GM18858 (cell line): ENCODE measurements around the gene PHRF1.
"Not testable (repeated sequence)": the region's sequence is repeated elsewhere in the genome, so short reads cannot be mapped to it uniquely, and the experiment has no call there.

Source experiments
- ATAC-seq: cut with Tn5 transposase; IDR thresholded peaks from one replicate; pipeline ENCODE4 v1.9.1; 2021; ENCODE audit not compliant: unreplicated experiment

Gene PHRF1

GRCh38 chr11:647672-648158, 71.4 kb downstream of the PHRF1 start:
- ATAC-seq: not testable (repeated sequence)

GRCh38 chr11:650482-650881, 74.2 kb downstream of the PHRF1 start:
- no peak for ATAC-seq

GRCh38 chr11:653136-653535, 76.9 kb downstream of the PHRF1 start:
- ATAC-seq: not testable (repeated sequence)

- no peak for ATAC-seq
Measured at GRCh38 chr11:653837-654236, 77.6 kb downstream of the PHRF1 start.

- not testable (repeated sequence) for ATAC-seq
Measured at GRCh38 chr11:654444-654843, 78.2 kb downstream of the PHRF1 start.

GRCh38 chr11:655036-655726, 78.9 kb downstream of the PHRF1 start:
- no peak for ATAC-seq

GRCh38 chr11:656426-656825, 80.2 kb downstream of the PHRF1 start:
- ATAC-seq: no peak

GRCh38 chr11:656866-657265, 80.6 kb downstream of the PHRF1 start:
- ATAC-seq: no peak

GRCh38 chr11:657691-658126, 81.4 kb downstream of the PHRF1 start:
- ATAC-seq: no peak

- ATAC-seq: no peak
Measured at GRCh38 chr11:659532-660085, 83.3 kb downstream of the PHRF1 start.

GRCh38 chr11:660281-660680, 84.0 kb downstream of the PHRF1 start:
- no peak for ATAC-seq

GRCh38 chr11:660681-661444, 84.6 kb downstream of the PHRF1 start:
- no peak for ATAC-seq
